ENCODE data around the gene MYCBP2. TPM values are rescaled to one million over a fixed set of nuclear protein-coding genes. Genes with fewer than 3 reads are reported as not detected.

Gene MYCBP2
- total RNA-seq, 2 experiments from 2014 or later = 97.5 to 101 TPM

GRCh38 chr13:77026861-77027621, 299.9 kb downstream of the MYCBP2 start, which contains the start of gene FBXL3:
Gene FBXL3, minus strand, starts transcription at chr13:77027159. Its CDS starts 5,299 bp downstream, at chr13:77021860.
- H3K36me3 Mint-ChIP-seq (ENCODE audit: low read depth) = peaks cover 23% of the 10 kb centered on the region
- ChIA-PET POLR2A (interaction anchor here (0.6 to 4.7 kb wide), 17 partner anchors 9 to 302 kb away, joined by 3 to 49 read pairs (median 6); partner anchors contain the start of genes CLN5 and MYCBP2), CTCF (interaction anchor here (2.6 to 3.5 kb wide), 2 partner anchors 10 to 451 kb away, joined by 10 to 15 read pairs; no protein-coding TSS in a partner anchor)
- intact Hi-C loops (cut with micrococcal nuclease) = loop anchor here (2.0 to 10.0 kb wide), 3 partner anchors 34 to 668 kb away; partner anchors contain the start of genes CLN5, MYCBP2 and SLAIN1
- DNase-seq (peak; percentile 83), ATAC-seq (peak; percentile 57)
- peak within 1 kb of the TSS; percentile 98 for H3K4me3 Mint-ChIP-seq
- H3K4me1 Mint-ChIP-seq (ENCODE audit: low read depth) = peaks cover 43% of the 10 kb centered on the region
- TF ChIP-seq, protein P1, sequence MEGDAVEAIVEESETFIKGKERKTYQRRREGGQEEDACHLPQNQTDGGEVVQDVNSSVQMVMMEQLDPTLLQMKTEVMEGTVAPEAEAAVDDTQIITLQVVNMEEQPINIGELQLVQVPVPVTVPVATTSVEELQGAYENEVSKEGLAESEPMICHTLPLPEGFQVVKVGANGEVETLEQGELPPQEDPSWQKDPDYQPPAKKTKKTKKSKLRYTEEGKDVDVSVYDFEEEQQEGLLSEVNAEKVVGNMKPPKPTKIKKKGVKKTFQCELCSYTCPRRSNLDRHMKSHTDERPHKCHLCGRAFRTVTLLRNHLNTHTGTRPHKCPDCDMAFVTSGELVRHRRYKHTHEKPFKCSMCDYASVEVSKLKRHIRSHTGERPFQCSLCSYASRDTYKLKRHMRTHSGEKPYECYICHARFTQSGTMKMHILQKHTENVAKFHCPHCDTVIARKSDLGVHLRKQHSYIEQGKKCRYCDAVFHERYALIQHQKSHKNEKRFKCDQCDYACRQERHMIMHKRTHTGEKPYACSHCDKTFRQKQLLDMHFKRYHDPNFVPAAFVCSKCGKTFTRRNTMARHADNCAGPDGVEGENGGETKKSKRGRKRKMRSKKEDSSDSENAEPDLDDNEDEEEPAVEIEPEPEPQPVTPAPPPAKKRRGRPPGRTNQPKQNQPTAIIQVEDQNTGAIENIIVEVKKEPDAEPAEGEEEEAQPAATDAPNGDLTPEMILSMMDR (IDR thresholded peaks at IDR 0.05) = no peak
- peak within 1 kb of the TSS; percentile 94 for H3K27ac Mint-ChIP-seq
- H3K9me3 Mint-ChIP-seq = no peaks in the 10 kb centered on the region
- no peaks in the 10 kb centered on the region for H3K27me3 Mint-ChIP-seq

DNA sequence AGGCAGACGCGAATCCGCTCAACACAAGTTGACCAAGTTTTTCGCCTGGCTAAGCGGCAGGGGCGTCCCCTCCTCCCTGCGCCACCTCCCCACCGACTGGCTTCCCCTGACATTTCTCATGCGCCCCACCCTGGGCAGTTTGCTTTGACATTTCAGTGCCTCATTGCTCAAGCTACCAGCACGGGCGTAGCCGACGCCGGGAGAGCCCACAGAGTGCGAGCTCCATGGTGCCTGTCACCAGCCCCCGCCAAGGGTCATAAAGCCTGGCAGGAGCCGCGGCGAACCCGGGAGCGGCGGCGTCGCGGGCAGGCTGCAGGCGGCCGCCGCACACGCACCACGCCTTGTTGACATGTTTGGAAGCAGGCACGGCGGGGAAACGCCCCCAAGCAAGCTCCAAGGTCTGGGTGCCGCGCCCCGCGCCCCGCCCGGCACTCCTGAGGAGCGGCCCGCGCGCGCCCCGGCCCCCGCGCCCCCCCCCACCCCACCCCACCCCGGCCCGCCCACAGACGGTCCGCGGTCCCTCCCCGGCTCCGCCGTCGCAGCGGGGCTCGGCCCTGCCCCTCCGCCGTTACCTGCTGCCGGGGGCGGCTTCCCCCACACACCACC, 300.5 kb downstream of the MYCBP2 start:
- Mint-ChIP-seq H3K4me1 (ENCODE audit: low read depth) (peaks cover 46% of the 10 kb centered on the region), H3K9me3 (no peaks in the 10 kb centered on the region), H3K36me3 (ENCODE audit: low read depth) (peaks cover 23% of the 10 kb centered on the region), H3K4me3 (peak overlapping the region; percentile 98), H3K27me3 (no peaks in the 10 kb centered on the region), H3K27ac (peak overlapping the region; percentile 91)
- DNase-seq (peak; percentile 92), ATAC-seq (peak; percentile 74)
- TF ChIP-seq, protein P1 (IDR thresholded peaks at IDR 0.05) = no peak
- intact Hi-C loops (cut with micrococcal nuclease) = loop anchor here (2.0 to 10.0 kb wide), 3 partner anchors 34 to 668 kb away; partner anchors contain the start of genes CLN5, MYCBP2 and SLAIN1
- CTCF ChIA-PET = interaction anchor here (1.4 to 3.5 kb wide), 3 partner anchors 10 to 451 kb away, joined by 4 to 15 read pairs (median 10); no protein-coding TSS in a partner anchor
- POLR2A ChIA-PET = interaction anchor here (0.6 to 4.7 kb wide), 18 partner anchors 8 to 303 kb away, joined by 3 to 49 read pairs (median 6); partner anchors contain the start of genes CLN5 and MYCBP2

DNA sequence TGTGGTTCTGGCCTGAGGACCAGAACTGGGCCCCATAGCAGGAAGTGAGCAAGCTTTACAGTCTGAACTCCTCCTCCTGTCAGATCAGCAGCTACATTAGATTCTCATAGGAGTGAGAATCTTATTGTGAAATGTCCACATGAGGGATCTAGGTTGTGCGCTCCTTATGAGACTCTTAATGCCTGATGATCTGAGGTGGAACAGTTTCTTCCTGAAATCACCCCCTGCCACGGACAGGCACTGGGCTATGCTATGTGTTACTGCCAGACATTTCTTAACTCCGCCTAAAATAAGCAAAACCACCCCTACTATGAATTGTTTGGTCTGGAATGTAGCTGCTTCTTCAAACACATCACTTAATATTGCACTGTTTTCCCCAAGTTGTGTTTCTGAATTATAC, 304.6 kb downstream of the MYCBP2 start:
- H3K4me3 Mint-ChIP-seq = no peak overlapping the region
- no peaks in the 10 kb centered on the region for H3K9me3 Mint-ChIP-seq
- ChIA-PET CTCF (interaction anchor here (0.6 to 1.2 kb wide), 2 partner anchors 8 to 29 kb away, joined by 3 read pairs; no protein-coding TSS in a partner anchor), POLR2A (interaction anchor here (0.8 to 1.0 kb wide), 2 partner anchors 8 to 21 kb away, joined by 3 read pairs; no protein-coding TSS in a partner anchor)
- peak overlapping the region; percentile 53 for H3K27ac Mint-ChIP-seq
- TF ChIP-seq, protein P1 (IDR thresholded peaks at IDR 0.05) = no peak
- H3K4me1 Mint-ChIP-seq (ENCODE audit: low read depth) = peaks cover 54% of the 10 kb centered on the region
- peaks cover 29% of the 10 kb centered on the region for H3K36me3 Mint-ChIP-seq (ENCODE audit: low read depth)
- intact Hi-C loops (cut with micrococcal nuclease) = loop anchor here (10.0 kb wide), 2 partner anchors 302 to 672 kb away; partner anchors contain the start of genes MYCBP2 and SLAIN1
- ATAC-seq (no peak), DNase-seq (no peak)
- no peaks in the 10 kb centered on the region for H3K27me3 Mint-ChIP-seq

DNA sequence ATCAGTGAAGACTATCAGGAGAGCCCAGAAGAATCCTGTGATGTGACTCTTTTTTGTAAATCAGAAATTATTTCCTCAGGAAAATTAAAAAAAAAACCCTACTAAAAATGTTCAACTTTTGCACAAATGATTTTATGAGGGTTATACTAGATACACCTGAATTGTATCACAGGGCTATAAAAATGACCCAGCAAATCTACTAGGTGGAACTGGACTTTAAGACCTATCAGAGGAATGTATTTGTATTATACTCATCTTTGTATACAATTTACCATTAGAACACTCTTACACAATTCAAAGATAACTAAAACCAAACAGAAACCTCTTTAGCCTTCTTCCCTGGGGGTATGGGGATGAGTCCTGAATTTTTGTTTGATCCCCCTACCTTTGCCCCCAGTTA, 307.1 kb downstream of the MYCBP2 start:
- H3K27me3 Mint-ChIP-seq = no peaks in the 10 kb centered on the region
- ATAC-seq (no peak), DNase-seq (no peak)
- ChIA-PET POLR2A (no interaction called here), CTCF (no interaction called here)
- TF ChIP-seq, protein P1 (IDR thresholded peaks at IDR 0.05) = no peak
- H3K4me3 Mint-ChIP-seq = no peak overlapping the region
- intact Hi-C loops (cut with micrococcal nuclease) = loop anchor here (10.0 kb wide), 2 partner anchors 305 to 675 kb away; partner anchors contain the start of genes MYCBP2 and SLAIN1
- H3K36me3 Mint-ChIP-seq (ENCODE audit: low read depth) = peaks cover 35% of the 10 kb centered on the region
- no peaks in the 10 kb centered on the region for H3K9me3 Mint-ChIP-seq
- peaks cover 66% of the 10 kb centered on the region for H3K4me1 Mint-ChIP-seq (ENCODE audit: low read depth)
- no peak overlapping the region for H3K27ac Mint-ChIP-seq

All from activated CD8-positive, alpha-beta T cell treated with anti-CD3 and anti-CD28 coated beads for 36 hours (primary cell).